GM12873 (cell line): Measurements from ENCODE around the gene IL37.

ENCODE experiments used
- TF ChIP-seq, protein P1 (sequence below): IDR thresholded peaks from 2 replicates; pipeline ENCODE4 v1.5.1; 2012; ENCODE audit warnings: low read depth, mild to moderate bottlenecking, moderate library complexity, low read length, control low read depth; ENCODE audit not compliant: insufficient read depth; ENCODE audit errors: missing control alignments

IL37 gene

GRCh38 chr2:112958428-112959108 is 47.6 kb downstream of the IL37 start:
- TF ChIP-seq, protein P1, sequence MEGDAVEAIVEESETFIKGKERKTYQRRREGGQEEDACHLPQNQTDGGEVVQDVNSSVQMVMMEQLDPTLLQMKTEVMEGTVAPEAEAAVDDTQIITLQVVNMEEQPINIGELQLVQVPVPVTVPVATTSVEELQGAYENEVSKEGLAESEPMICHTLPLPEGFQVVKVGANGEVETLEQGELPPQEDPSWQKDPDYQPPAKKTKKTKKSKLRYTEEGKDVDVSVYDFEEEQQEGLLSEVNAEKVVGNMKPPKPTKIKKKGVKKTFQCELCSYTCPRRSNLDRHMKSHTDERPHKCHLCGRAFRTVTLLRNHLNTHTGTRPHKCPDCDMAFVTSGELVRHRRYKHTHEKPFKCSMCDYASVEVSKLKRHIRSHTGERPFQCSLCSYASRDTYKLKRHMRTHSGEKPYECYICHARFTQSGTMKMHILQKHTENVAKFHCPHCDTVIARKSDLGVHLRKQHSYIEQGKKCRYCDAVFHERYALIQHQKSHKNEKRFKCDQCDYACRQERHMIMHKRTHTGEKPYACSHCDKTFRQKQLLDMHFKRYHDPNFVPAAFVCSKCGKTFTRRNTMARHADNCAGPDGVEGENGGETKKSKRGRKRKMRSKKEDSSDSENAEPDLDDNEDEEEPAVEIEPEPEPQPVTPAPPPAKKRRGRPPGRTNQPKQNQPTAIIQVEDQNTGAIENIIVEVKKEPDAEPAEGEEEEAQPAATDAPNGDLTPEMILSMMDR, result peak; percentile 86

- TF ChIP-seq, protein P1, result no peak
These were observed 48.3 kb downstream of the IL37 start for GRCh38 chr2:112959109-112959812.

DNA sequence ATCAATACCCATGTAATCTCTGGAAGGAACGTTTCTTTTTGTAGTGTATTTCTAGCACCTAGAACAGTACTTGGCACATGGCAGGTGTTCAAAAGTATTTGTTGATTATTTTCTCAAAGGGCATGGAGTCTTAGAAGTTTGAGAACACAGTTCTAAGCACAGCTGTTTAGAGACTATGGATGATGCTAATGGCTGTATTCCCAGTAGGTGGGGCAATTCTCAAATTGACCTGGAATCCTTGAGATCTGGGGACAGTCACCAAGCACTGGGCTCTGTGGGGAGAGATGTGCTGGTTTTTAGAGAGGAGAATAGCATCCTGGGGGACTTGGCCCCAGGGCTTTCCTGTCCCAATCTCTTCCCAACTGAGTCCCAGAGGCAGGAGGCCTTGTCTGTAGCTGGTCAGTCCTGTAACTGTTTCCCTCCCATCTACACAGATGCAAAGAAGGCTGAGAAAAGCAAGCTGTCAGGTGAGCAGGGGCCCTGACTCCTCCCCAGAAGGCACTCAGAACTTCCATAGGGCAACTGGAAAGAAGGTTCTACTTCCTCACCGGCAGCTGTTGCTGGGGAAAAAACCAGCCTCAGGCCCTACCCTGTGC is 49.4 kb downstream of the IL37 start:
- TF ChIP-seq, protein P1, result peak; percentile 4

DNA sequence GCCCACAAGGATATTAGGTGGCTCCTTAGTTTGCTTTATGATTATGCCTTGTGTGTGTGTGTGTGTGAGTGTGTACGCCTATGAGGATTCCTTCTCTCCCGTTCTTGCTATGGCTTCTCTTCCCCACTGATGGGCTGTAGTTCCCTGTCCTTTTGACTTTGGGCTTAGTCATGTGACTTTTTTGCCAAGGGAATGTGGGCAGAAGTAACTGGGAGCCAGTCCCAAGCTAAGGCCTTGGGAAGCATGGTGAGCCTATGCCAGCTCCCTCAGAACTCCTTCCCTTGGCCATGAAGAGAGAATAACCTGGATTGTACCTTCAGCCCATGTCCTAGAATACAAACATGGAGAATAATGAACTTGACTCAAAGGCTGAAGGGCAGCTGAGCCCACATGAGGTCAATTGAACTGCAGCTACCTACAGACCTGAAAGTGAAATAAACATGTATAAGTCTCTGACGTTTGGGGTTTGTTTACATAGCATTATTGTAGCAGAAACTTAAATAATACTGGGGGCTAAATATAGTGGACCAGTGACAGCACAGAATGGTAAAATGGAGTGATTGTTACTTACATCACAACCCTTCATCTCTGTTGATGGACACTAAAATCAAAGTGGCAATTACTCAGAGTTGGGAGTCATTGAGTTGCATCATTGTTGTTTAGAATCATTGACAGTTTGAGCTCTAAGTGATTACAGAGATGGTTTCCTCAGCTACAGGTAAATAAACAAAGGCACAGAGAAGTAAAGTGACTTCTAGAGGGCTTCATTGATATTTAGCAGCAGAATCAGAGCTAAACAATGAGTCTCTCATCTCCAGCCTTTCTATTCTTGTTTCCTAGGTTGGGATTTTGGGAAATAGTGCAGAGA is 51.6 kb downstream of the IL37 start:
- TF ChIP-seq, protein P1, result no peak

- TF ChIP-seq, protein P1, result no peak
These were observed 56.1 kb downstream of the IL37 start for GRCh38 chr2:112967023-112967422.
